Panc1 (cell line): ENCODE data around the gene ERCC2.

ENCODE experiments used
- CTCF ChIP-seq: fragments of 450-650 bp; IDR thresholded peaks from 2 replicates; pipeline ENCODE4 v1.5.1; 2017; ENCODE audit warnings: mild to moderate bottlenecking
- REST ChIP-seq, 2 experiments: IDR thresholded peaks; 2 replicates each; pipeline ENCODE4 v1.6.1; 2011 to 2012; ENCODE audit warnings: low read depth in 2 of 2, control low read depth in 1 of 2, low read length in 1 of 2, mild to moderate bottlenecking in 1 of 2, moderate library complexity in 1 of 2; ENCODE audit not compliant: insufficient read depth in 1 of 2

- no peak for TF ChIP-seq CTCF
- TF ChIP-seq REST (IDR thresholded peaks at IDR 0.05; ENCODE audit: insufficient read depth in 1 of 2, low read depth in 2 of 2, low read length in 1 of 2): no peak
These were observed 18.3 kb downstream of the ERCC2 start for GRCh38 chr19:45352062-45352461.
